H9 (cell line): Measurements from ENCODE around the gene SORCS2. TPM values are rescaled to one million over a fixed set of nuclear protein-coding genes. Genes with fewer than 3 reads are reported as not detected.

ENCODE experiments used
- DNase-seq: peaks from one replicate; pipeline ENCODE4 v3.0.0-alpha.2; 2017
- H2AFZ ChIP-seq: one replicate; pipeline ENCODE4 v1.6.1; 2013; ENCODE audit warnings: mild to moderate bottlenecking, low read length, control low read depth, moderate library complexity
- H2AK5ac ChIP-seq: 2 replicates; pipeline ENCODE4 v1.6.1; 2013; ENCODE audit warnings: low read length, control low read depth, mixed read lengths; ENCODE audit not compliant: insufficient read length
- H2BK120ac ChIP-seq: one replicate; pipeline ENCODE4 v1.6.1; 2013; ENCODE audit warnings: low read depth, mild to moderate bottlenecking, low read length, control low read depth, inconsistent platforms; ENCODE audit not compliant: poor library complexity, severe bottlenecking
- H2BK12ac ChIP-seq: 2 replicates; pipeline ENCODE4 v1.6.1; 2013; ENCODE audit warnings: low read length, control low read depth, mixed read lengths, low read depth; ENCODE audit not compliant: insufficient read length
- H2BK15ac ChIP-seq: 2 replicates; pipeline ENCODE4 v1.6.1; 2013; ENCODE audit warnings: low read depth, low read length, control low read depth
- H2BK20ac ChIP-seq: one replicate; pipeline ENCODE4 v1.6.1; 2013; ENCODE audit warnings: low read depth, mild to moderate bottlenecking, low read length, control low read depth, inconsistent platforms; ENCODE audit not compliant: poor library complexity, severe bottlenecking
- H2BK5ac ChIP-seq: 2 replicates; pipeline ENCODE4 v1.6.1; 2013; ENCODE audit warnings: low read length, control low read depth, mixed read lengths; ENCODE audit not compliant: insufficient read length
- H3K14ac ChIP-seq: 2 replicates; pipeline ENCODE4 v1.6.1; 2013; ENCODE audit warnings: low read length, control low read depth; ENCODE audit not compliant: insufficient read depth
- H3K18ac ChIP-seq: 2 replicates; pipeline ENCODE4 v1.6.1; 2013; ENCODE audit warnings: low read depth, mild to moderate bottlenecking, mixed read lengths, low read length, control low read depth; ENCODE audit not compliant: insufficient read length
- H3K23ac ChIP-seq: 2 replicates; pipeline ENCODE4 v1.6.1; 2013; ENCODE audit warnings: low read length, control low read depth, mixed read lengths, low read depth; ENCODE audit not compliant: insufficient read length
- H3K23me2 ChIP-seq: 2 replicates; pipeline ENCODE4 v1.6.1; 2013; ENCODE audit warnings: low read depth, mild to moderate bottlenecking, mixed read lengths, low read length, control low read depth; ENCODE audit not compliant: insufficient read length, poor library complexity, severe bottlenecking
- H3K27ac ChIP-seq: 2 replicates; pipeline ENCODE4 v1.5.1; 2013; ENCODE audit warnings: low read length, control low read depth, mixed read lengths, low read depth; ENCODE audit not compliant: insufficient read length
- H3K27me3 ChIP-seq: 2 replicates; pipeline ENCODE4 v1.6.1; 2013; ENCODE audit warnings: low read length, control low read depth, inconsistent platforms; ENCODE audit not compliant: insufficient read depth
- H3K4ac ChIP-seq: 2 replicates; pipeline ENCODE4 v1.6.1; 2013; ENCODE audit warnings: low read depth, mild to moderate bottlenecking, control low read depth, inconsistent platforms, low read length, moderate library complexity
- H3K4me1 ChIP-seq: 2 replicates; pipeline ENCODE4 v1.6.1; 2013; ENCODE audit warnings: low read length, control low read depth, inconsistent platforms; ENCODE audit not compliant: insufficient read depth
- H3K4me2 ChIP-seq: 2 replicates; pipeline ENCODE4 v1.6.1; 2013; ENCODE audit warnings: low read length, control low read depth, mixed read lengths; ENCODE audit not compliant: insufficient read length, insufficient read depth
- H3K56ac ChIP-seq: 2 replicates; pipeline ENCODE4 v1.6.1; 2013; ENCODE audit warnings: low read depth, mild to moderate bottlenecking, mixed read lengths, low read length, control low read depth; ENCODE audit not compliant: insufficient read length
- H3K79me1 ChIP-seq: 2 replicates; pipeline ENCODE4 v1.6.1; 2013; ENCODE audit warnings: low read depth, mild to moderate bottlenecking, moderate library complexity, low read length, control low read depth, inconsistent platforms; ENCODE audit not compliant: insufficient read depth, poor library complexity, severe bottlenecking
- H3K79me2 ChIP-seq: 2 replicates; pipeline ENCODE4 v1.6.1; 2013; ENCODE audit warnings: low read length, control low read depth, inconsistent platforms; ENCODE audit not compliant: insufficient read depth
- H3K9ac ChIP-seq: 2 replicates; pipeline ENCODE4 v1.6.1; 2013; ENCODE audit warnings: low read length, control low read depth, mixed read lengths; ENCODE audit not compliant: insufficient read length; ENCODE audit errors: extremely low read depth
- H3K9me3 ChIP-seq: one replicate; pipeline ENCODE4 v1.6.1; 2013; ENCODE audit warnings: low read depth, low read length, inconsistent platforms; ENCODE audit not compliant: control insufficient read depth
- H3T11ph ChIP-seq: one replicate; pipeline ENCODE4 v1.6.1; 2013; ENCODE audit warnings: mild to moderate bottlenecking, low read length, control low read depth, inconsistent platforms
- H4K20me1 ChIP-seq: one replicate; pipeline ENCODE4 v1.6.1; 2013; ENCODE audit not compliant: control insufficient read depth, insufficient read length, insufficient read depth
- H4K5ac ChIP-seq: 2 replicates; pipeline ENCODE4 v1.6.1; 2013; ENCODE audit warnings: low read depth, mild to moderate bottlenecking, mixed read lengths, low read length, control low read depth; ENCODE audit not compliant: insufficient read length
- H4K8ac ChIP-seq: replicated peaks from 2 replicates; pipeline ENCODE4 v1.6.1; 2013; ENCODE audit warnings: low read length, control low read depth, mixed read lengths, low read depth; ENCODE audit not compliant: insufficient read length
- H4K91ac ChIP-seq: 2 replicates; pipeline ENCODE4 v1.6.1; 2013; ENCODE audit warnings: low read depth, mild to moderate bottlenecking, moderate library complexity, mixed read lengths, low read length, control low read depth; ENCODE audit not compliant: insufficient read length
- H3K27ac Mint-ChIP-seq, 3 experiments: 2 replicates in 2 of 3; 3 replicates in 1 of 3; pipeline ENCODE4 v1.8.0; 2020 to 2021; ENCODE audit warnings: mixed read lengths in 3 of 3, mild to moderate bottlenecking in 1 of 3, moderate library complexity in 1 of 3
- H3K27me3 Mint-ChIP-seq: 2 replicates; pipeline ENCODE4 v1.8.0; 2021; ENCODE audit warnings: low read depth, mild to moderate bottlenecking, moderate library complexity, mixed read lengths
- H3K36me3 Mint-ChIP-seq, 3 experiments: 2 replicates in 2 of 3; 3 replicates in 1 of 3; pipeline ENCODE4 v1.8.0; 2020 to 2021; ENCODE audit warnings: low read depth in 3 of 3, mixed read lengths in 3 of 3; ENCODE audit not compliant: insufficient read depth in 1 of 3
- H3K4me1 Mint-ChIP-seq, 2 experiments: 2 replicates each; pipeline ENCODE4 v1.8.0; 2020; ENCODE audit warnings: mixed read lengths in 2 of 2
- H3K4me3 Mint-ChIP-seq, 2 experiments: 2 replicates in 1 of 2; 3 replicates in 1 of 2; pipeline ENCODE4 v1.8.0; 2020 to 2021; ENCODE audit warnings: mild to moderate bottlenecking in 2 of 2, mixed read lengths in 2 of 2, moderate library complexity in 1 of 2
- H3K9me3 Mint-ChIP-seq, 2 experiments: 2 replicates in 1 of 2; 3 replicates in 1 of 2; pipeline ENCODE4 v1.8.0; 2020; ENCODE audit warnings: mild to moderate bottlenecking in 2 of 2, mixed read lengths in 2 of 2, moderate library complexity in 1 of 2
- WGBS: extraction: QIAGEN DNeasy Blood & Tissue Kit; methylation state at CpG from one replicate; pipeline ENCODE4 v1.1.7; 2013; ENCODE audit warnings: missing lambda C conversion rate, low lambda C conversion rate, mixed read lengths; ENCODE audit not compliant: insufficient read length; ENCODE audit errors: extremely low coverage; 5-methylcytosine and 5-hydroxymethylcytosine counted together
- total RNA-seq: library from RNA; stranded (reverse); gene quantifications from 2 replicates; pipeline ENCODE4 v1.2.1, GENCODE V29; 2021
- TF ChIP-seq, protein P1 (sequence below): fragments of 200-600 bp; sonication (generic); conservative IDR thresholded peaks from 3 replicates; pipeline ENCODE4 v1.8.0; 2021; ENCODE audit warnings: antibody characterized with exemption, mild to moderate bottlenecking

SORCS2 gene
- total RNA-seq, 1 experiment from 2014 or later: 0.57 TPM

GRCh38 chr4:7701866-7702649, 509.7 kb downstream of the SORCS2 start:
- H2AFZ ChIP-seq: no peak overlapping the region

More at GRCh38 chr4:7701866-7702649, 509.7 kb downstream of the SORCS2 start:
- Histone ChIP-seq H3T11ph (no peak overlapping the region), H3K79me2 (no peaks in the 10 kb centered on the region), H3K18ac (no peak overlapping the region), H2BK5ac (no peak overlapping the region), H3K4me2 (no peak overlapping the region), H3K56ac (no peak overlapping the region), H4K8ac (no peak overlapping the region), H2AK5ac (no peak overlapping the region), H3K23ac (no peak overlapping the region), H3K23me2 (no peaks in the 10 kb centered on the region), H2BK12ac (no peak overlapping the region), H3K9ac (no peak overlapping the region), H2BK120ac (no peak overlapping the region), H4K91ac (no peak overlapping the region), H2BK20ac (no peak overlapping the region), H3K14ac (no peak overlapping the region; the same call in 1 of the 2 replicates), H4K20me1 (no peaks in the 10 kb centered on the region), H3K4ac (no peak overlapping the region), H3K79me1 (no peaks in the 10 kb centered on the region), H3K27ac (no peak overlapping the region), H4K5ac (no peak overlapping the region), H2BK15ac (no peak overlapping the region), H3K27me3 (no peaks in the 10 kb centered on the region), H3K4me1 (no peaks in the 10 kb centered on the region), H3K9me3 (no peaks in the 10 kb centered on the region)
- peaks cover 12 to 31% of the 10 kb centered on the region in 2 experiments for H3K4me1 Mint-ChIP-seq
- no peak overlapping the region for H3K4me3 Mint-ChIP-seq
- H3K9me3 Mint-ChIP-seq: no peaks in the 10 kb centered on the region
- no CpG with 5 or more reads among the region's 19 CpGs for WGBS
- H3K27me3 Mint-ChIP-seq: peaks cover 2% of the 10 kb centered on the region
- no peak for DNase-seq
- TF ChIP-seq, protein P1, sequence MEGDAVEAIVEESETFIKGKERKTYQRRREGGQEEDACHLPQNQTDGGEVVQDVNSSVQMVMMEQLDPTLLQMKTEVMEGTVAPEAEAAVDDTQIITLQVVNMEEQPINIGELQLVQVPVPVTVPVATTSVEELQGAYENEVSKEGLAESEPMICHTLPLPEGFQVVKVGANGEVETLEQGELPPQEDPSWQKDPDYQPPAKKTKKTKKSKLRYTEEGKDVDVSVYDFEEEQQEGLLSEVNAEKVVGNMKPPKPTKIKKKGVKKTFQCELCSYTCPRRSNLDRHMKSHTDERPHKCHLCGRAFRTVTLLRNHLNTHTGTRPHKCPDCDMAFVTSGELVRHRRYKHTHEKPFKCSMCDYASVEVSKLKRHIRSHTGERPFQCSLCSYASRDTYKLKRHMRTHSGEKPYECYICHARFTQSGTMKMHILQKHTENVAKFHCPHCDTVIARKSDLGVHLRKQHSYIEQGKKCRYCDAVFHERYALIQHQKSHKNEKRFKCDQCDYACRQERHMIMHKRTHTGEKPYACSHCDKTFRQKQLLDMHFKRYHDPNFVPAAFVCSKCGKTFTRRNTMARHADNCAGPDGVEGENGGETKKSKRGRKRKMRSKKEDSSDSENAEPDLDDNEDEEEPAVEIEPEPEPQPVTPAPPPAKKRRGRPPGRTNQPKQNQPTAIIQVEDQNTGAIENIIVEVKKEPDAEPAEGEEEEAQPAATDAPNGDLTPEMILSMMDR: no peak
- no peaks in the 10 kb centered on the region for H3K36me3 Mint-ChIP-seq
- H3K27ac Mint-ChIP-seq: peak overlapping the region in 1 of 3 experiments; percentile 82; a peak in 2 of 7 replicates
